GM12891 (cell line): ENCODE measurements around the gene LILRA6.

Source experiments
- POLR2A ChIP-seq: IDR thresholded peaks from 2 replicates; pipeline ENCODE4 v1.6.1; 2011; ENCODE audit warnings: low read depth, low read length, control low read depth
- POLR2AphosphoS5 ChIP-seq: IDR thresholded peaks from 2 replicates; pipeline ENCODE4 v1.6.1; 2011; ENCODE audit warnings: low read depth, low read length, control low read depth

- TF ChIP-seq POLR2A (no peak), POLR2AphosphoS5 (no peak)
Observed at GRCh38 chr19:54230031-54230430, 12.6 kb downstream of the LILRA6 start.
